DOHH2 (cell line): Measurements from ENCODE around the gene APOD.

Source experiments
- CTCF ChIP-seq: fragments of 200-600 bp; sonication (generic); IDR thresholded peaks from one replicate; pipeline ENCODE4 v1.5.1; 2014; ENCODE audit warnings: antibody characterized with exemption, mild to moderate bottlenecking, low read depth, low read length; ENCODE audit not compliant: poor library complexity, severe bottlenecking
- EZH2phosphoT487 ChIP-seq: fragments of 200-600 bp; sonication (generic); IDR thresholded peaks from 2 replicates; pipeline ENCODE4 v1.6.1; 2017; ENCODE audit warnings: borderline replicate concordance, mild to moderate bottlenecking, antibody characterized with exemption, low read length, moderate library complexity, mixed read lengths

- TF ChIP-seq EZH2phosphoT487 (no peak), CTCF (no peak)
These were observed 44.3 kb downstream of the APOD start for GRCh38 chr3:195539479-195539878.
